ENCODE results near the gene COL20A1. TPM values are rescaled to one million over a fixed set of nuclear protein-coding genes. Genes with fewer than 3 reads are reported as not detected.

COL20A1 gene
- total and polyA plus RNA-seq, 5 donors, result not detected

- ATAC-seq (no peak), DNase-seq (peak in 2 of 3 donors; percentile 33 to 42)
- Histone ChIP-seq H3K4me3 (ENCODE audit: low read length) (no peak overlapping the region), H3K9me3 (ENCODE audit: control insufficient read depth, low read length) (no peaks in the 10 kb centered on the region), H3K4me1 (ENCODE audit: control insufficient read depth, insufficient read depth, low read length) (no peaks in the 10 kb centered on the region), H3K27ac (ENCODE audit: low read length) (no peak overlapping the region), H3K27me3 (ENCODE audit: control insufficient read depth, insufficient read depth) (no peaks in the 10 kb centered on the region)
- intact Hi-C loops (cut with DNase I), result no loop called here
- 82% methylated on average over 19 of the region's 19 CpGs for WGBS
Measured at GRCh38 chr20:63280929-63281545, 11.9 kb upstream of the COL20A1 start.

- Histone ChIP-seq H3K9me3 (ENCODE audit: control insufficient read depth, low read length) (no peaks in the 10 kb centered on the region), H3K27ac (ENCODE audit: low read length) (no peak overlapping the region), H3K27me3 (ENCODE audit: control insufficient read depth, insufficient read depth) (no peaks in the 10 kb centered on the region), H3K4me3 (ENCODE audit: low read length) (no peak overlapping the region), H3K4me1 (ENCODE audit: control insufficient read depth, insufficient read depth, low read length) (no peaks in the 10 kb centered on the region)
- ATAC-seq, result no peak
- intact Hi-C loops (cut with DNase I), result no loop called here
- DNase-seq, result peak; percentile 13 to 43 (median 42)
- WGBS, result 92% methylated on average over 38 of the region's 38 CpGs
Measured at GRCh38 chr20:63281742-63282665, 11.0 kb upstream of the COL20A1 start.

GRCh38 chr20:63282946-63283345, 10.0 kb upstream of the COL20A1 start:
- Histone ChIP-seq H3K27me3 (ENCODE audit: control insufficient read depth, insufficient read depth) (no peaks in the 10 kb centered on the region), H3K4me1 (ENCODE audit: control insufficient read depth, insufficient read depth, low read length) (no peaks in the 10 kb centered on the region), H3K9me3 (ENCODE audit: control insufficient read depth, low read length) (no peaks in the 10 kb centered on the region), H3K27ac (ENCODE audit: low read length) (no peak overlapping the region), H3K4me3 (ENCODE audit: low read length) (no peak overlapping the region)
- 93% methylated on average over 17 of the region's 17 CpGs for WGBS
- intact Hi-C loops (cut with DNase I), result no loop called here
- ATAC-seq (no peak), DNase-seq (peak in 1 of 3 donors; percentile 48)

- DNase-seq, result peak in 2 of 3 donors; percentile 21 to 46
- ATAC-seq, result no peak
- intact Hi-C loops (cut with DNase I), result no loop called here
- Histone ChIP-seq H3K27ac (ENCODE audit: low read length) (no peak overlapping the region), H3K4me3 (ENCODE audit: low read length) (no peak overlapping the region), H3K9me3 (ENCODE audit: control insufficient read depth, low read length) (no peaks in the 10 kb centered on the region), H3K27me3 (ENCODE audit: control insufficient read depth, insufficient read depth) (no peaks in the 10 kb centered on the region), H3K4me1 (ENCODE audit: control insufficient read depth, insufficient read depth, low read length) (no peaks in the 10 kb centered on the region)
- WGBS, result 88% methylated on average over 33 of the region's 33 CpGs
Measured at GRCh38 chr20:63283397-63284082, 9.4 kb upstream of the COL20A1 start.

- Histone ChIP-seq H3K4me3 (ENCODE audit: low read length) (no peak overlapping the region), H3K9me3 (ENCODE audit: control insufficient read depth, low read length) (no peaks in the 10 kb centered on the region), H3K27ac (ENCODE audit: low read length) (no peak overlapping the region), H3K4me1 (ENCODE audit: control insufficient read depth, insufficient read depth, low read length) (no peaks in the 10 kb centered on the region), H3K27me3 (ENCODE audit: control insufficient read depth, insufficient read depth) (no peaks in the 10 kb centered on the region)
- ATAC-seq (no peak), DNase-seq (no peak)
- WGBS, result 74% methylated on average over 14 of the region's 14 CpGs
- intact Hi-C loops (cut with DNase I), result no loop called here
Measured at GRCh38 chr20:63284083-63284440, 8.9 kb upstream of the COL20A1 start.

GRCh38 chr20:63284544-63284949, 8.4 kb upstream of the COL20A1 start:
- Histone ChIP-seq H3K9me3 (ENCODE audit: control insufficient read depth, low read length) (no peaks in the 10 kb centered on the region), H3K27me3 (ENCODE audit: control insufficient read depth, insufficient read depth) (no peaks in the 10 kb centered on the region), H3K4me1 (ENCODE audit: control insufficient read depth, insufficient read depth, low read length) (no peaks in the 10 kb centered on the region), H3K27ac (ENCODE audit: low read length) (no peak overlapping the region), H3K4me3 (ENCODE audit: low read length) (no peak overlapping the region)
- DNase-seq, result peak in 2 of 3 donors; percentile 42 to 48
- WGBS, result 85% methylated on average over 25 of the region's 25 CpGs
- ATAC-seq, result no peak
- intact Hi-C loops (cut with DNase I), result no loop called here

- intact Hi-C loops (cut with DNase I), result no loop called here
- DNase-seq (peak; percentile 12 to 55 (median 50)), ATAC-seq (no peak)
- no peaks in the 10 kb centered on the region for H3K9me3 ChIP-seq (ENCODE audit: control insufficient read depth, low read length)
- 84% methylated on average over 13 of the region's 13 CpGs for WGBS
- H3K27ac ChIP-seq (ENCODE audit: low read length), result no peak overlapping the region
- H3K4me3 ChIP-seq (ENCODE audit: low read length), result no peak overlapping the region
- no peaks in the 10 kb centered on the region for H3K4me1 ChIP-seq (ENCODE audit: control insufficient read depth, insufficient read depth, low read length)
- no peaks in the 10 kb centered on the region for H3K27me3 ChIP-seq (ENCODE audit: control insufficient read depth, insufficient read depth)
Measured at GRCh38 chr20:63284981-63285524, 7.9 kb upstream of the COL20A1 start.

GRCh38 chr20:63285636-63286615, 7.1 kb upstream of the COL20A1 start:
- Histone ChIP-seq H3K4me1 (ENCODE audit: control insufficient read depth, insufficient read depth, low read length) (no peaks in the 10 kb centered on the region), H3K9me3 (ENCODE audit: control insufficient read depth, low read length) (no peaks in the 10 kb centered on the region), H3K4me3 (ENCODE audit: low read length) (no peak overlapping the region), H3K27me3 (ENCODE audit: control insufficient read depth, insufficient read depth) (no peaks in the 10 kb centered on the region), H3K27ac (ENCODE audit: low read length) (no peak overlapping the region)
- DNase-seq (peak; percentile 35 to 64 (median 56)), ATAC-seq (peak; percentile 4 to 17)
- WGBS, result 85% methylated on average over 44 of the region's 44 CpGs
- intact Hi-C loops (cut with DNase I), result no loop called here

GRCh38 chr20:63286781-63287696, 5.9 kb upstream of the COL20A1 start:
- no peaks in the 10 kb centered on the region for H3K27me3 ChIP-seq (ENCODE audit: control insufficient read depth, insufficient read depth)
- no peak overlapping the region for H3K27ac ChIP-seq (ENCODE audit: low read length)
- no peaks in the 10 kb centered on the region for H3K4me1 ChIP-seq (ENCODE audit: control insufficient read depth, insufficient read depth, low read length)
- no peak overlapping the region for H3K4me3 ChIP-seq (ENCODE audit: low read length)
- WGBS, result 72% methylated on average over 23 of the region's 23 CpGs
- intact Hi-C loops (cut with DNase I), result no loop called here
- DNase-seq, result peak; percentile 23 to 67 (median 44)
- H3K9me3 ChIP-seq (ENCODE audit: control insufficient read depth, low read length), result no peaks in the 10 kb centered on the region
- no peak for ATAC-seq
